DMS 273 treated with DMSO at 0.1 percent for 48 hours (cell line): ENCODE data around the gene NGB.
"Not testable (repeated sequence)": the region's sequence is repeated elsewhere in the genome, so short reads cannot be mapped to it uniquely, and the experiment has no call there.

Source experiments
- DNase-seq: peaks from one replicate; lab custom pipeline; 2025; lab: John Stamatoyannopoulos, UW

Gene NGB

GRCh38 chr14:77271113-77271710 lies at the start of gene NGB:
TSS of gene NGB (minus strand) at chr14:77271206. CDS start at chr14:77270937, 269 bp downstream.
- DNase-seq: no peak

GRCh38 chr14:77320238-77320935 lies 49.4 kb upstream of the NGB start, which contains the start of gene POMT2:
TSS of gene POMT2 (minus strand) at chr14:77320883. CDS start at chr14:77320681, 202 bp downstream.
- DNase-seq: peak; percentile 78

GRCh38 chr14:77319422-77319821 lies 48.4 kb upstream of the NGB start:
- DNase-seq: no peak

GRCh38 chr14:77318756-77319155 lies 47.8 kb upstream of the NGB start:
- DNase-seq: not testable (repeated sequence)

- DNase-seq: no peak
Observed at GRCh38 chr14:77318006-77318553, 47.1 kb upstream of the NGB start.

GRCh38 chr14:77316872-77317301 lies 45.9 kb upstream of the NGB start:
- DNase-seq: peak; percentile 58

- DNase-seq: no peak
Observed at GRCh38 chr14:77316195-77316505, 45.1 kb upstream of the NGB start.

- no peak for DNase-seq
Observed at GRCh38 chr14:77314539-77315457, 43.8 kb upstream of the NGB start.

- DNase-seq: no peak
Observed at GRCh38 chr14:77314043-77314442, 43.0 kb upstream of the NGB start.

GRCh38 chr14:77313371-77313770 lies 42.4 kb upstream of the NGB start:
- DNase-seq: no peak

GRCh38 chr14:77311217-77311616 lies 40.2 kb upstream of the NGB start:
- DNase-seq: no peak

- DNase-seq: peak; percentile 71
Observed at GRCh38 chr14:77310026-77310425, 39.0 kb upstream of the NGB start.

- no peak for DNase-seq
Observed at GRCh38 chr14:77309131-77309530, 38.1 kb upstream of the NGB start.

GRCh38 chr14:77306851-77307496 lies 36.0 kb upstream of the NGB start:
- DNase-seq: no peak

GRCh38 chr14:77306416-77306815 lies 35.4 kb upstream of the NGB start:
- DNase-seq: no peak

GRCh38 chr14:77305696-77306095 lies 34.7 kb upstream of the NGB start:
- DNase-seq: no peak

- DNase-seq: no peak
Observed at GRCh38 chr14:77303417-77304156, 32.6 kb upstream of the NGB start.

- no peak for DNase-seq
Observed at GRCh38 chr14:77302926-77303325, 31.9 kb upstream of the NGB start.

- DNase-seq: peak; percentile 56
Observed at GRCh38 chr14:77301103-77301502, 30.1 kb upstream of the NGB start.

- DNase-seq: no peak
Observed at GRCh38 chr14:77299771-77300170, 28.8 kb upstream of the NGB start.

- DNase-seq: no peak
Observed at GRCh38 chr14:77296906-77297305, 25.9 kb upstream of the NGB start.
